VCaP (cell line): ENCODE data around the gene NPHP4.

ENCODE experiments used
- H3K27ac ChIP-seq: fragments of 450-650 bp; 2 replicates; pipeline ENCODE4 v1.5.1; 2017
- TF ChIP-seq, protein P1 (sequence below): fragments of 450-650 bp; conservative IDR thresholded peaks from 2 replicates; pipeline ENCODE4 v1.5.1; 2017; ENCODE audit warnings: mild to moderate bottlenecking, moderate library complexity

The NPHP4 gene

DNA sequence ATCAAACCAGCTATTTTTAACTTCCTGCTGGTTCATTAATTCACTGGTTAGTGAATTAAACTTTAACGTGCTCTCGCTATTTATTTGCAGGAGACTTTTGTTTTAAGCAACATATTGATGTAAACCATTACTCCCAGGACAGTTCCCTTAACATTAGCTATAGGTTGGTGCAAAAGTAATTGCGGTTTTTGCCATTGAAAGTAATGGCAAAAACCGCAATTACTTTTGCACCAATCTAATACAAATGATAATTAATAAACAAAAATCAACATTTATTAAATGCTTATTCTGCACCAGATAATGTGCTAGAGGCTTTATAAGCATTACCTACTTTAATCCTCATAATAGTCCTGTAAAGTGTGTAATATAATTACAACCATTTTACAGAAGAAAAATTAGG, 176.5 kb downstream of the NPHP4 start:
- TF ChIP-seq, protein P1, sequence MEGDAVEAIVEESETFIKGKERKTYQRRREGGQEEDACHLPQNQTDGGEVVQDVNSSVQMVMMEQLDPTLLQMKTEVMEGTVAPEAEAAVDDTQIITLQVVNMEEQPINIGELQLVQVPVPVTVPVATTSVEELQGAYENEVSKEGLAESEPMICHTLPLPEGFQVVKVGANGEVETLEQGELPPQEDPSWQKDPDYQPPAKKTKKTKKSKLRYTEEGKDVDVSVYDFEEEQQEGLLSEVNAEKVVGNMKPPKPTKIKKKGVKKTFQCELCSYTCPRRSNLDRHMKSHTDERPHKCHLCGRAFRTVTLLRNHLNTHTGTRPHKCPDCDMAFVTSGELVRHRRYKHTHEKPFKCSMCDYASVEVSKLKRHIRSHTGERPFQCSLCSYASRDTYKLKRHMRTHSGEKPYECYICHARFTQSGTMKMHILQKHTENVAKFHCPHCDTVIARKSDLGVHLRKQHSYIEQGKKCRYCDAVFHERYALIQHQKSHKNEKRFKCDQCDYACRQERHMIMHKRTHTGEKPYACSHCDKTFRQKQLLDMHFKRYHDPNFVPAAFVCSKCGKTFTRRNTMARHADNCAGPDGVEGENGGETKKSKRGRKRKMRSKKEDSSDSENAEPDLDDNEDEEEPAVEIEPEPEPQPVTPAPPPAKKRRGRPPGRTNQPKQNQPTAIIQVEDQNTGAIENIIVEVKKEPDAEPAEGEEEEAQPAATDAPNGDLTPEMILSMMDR = no peak
- H3K27ac ChIP-seq = no peak overlapping the region

DNA sequence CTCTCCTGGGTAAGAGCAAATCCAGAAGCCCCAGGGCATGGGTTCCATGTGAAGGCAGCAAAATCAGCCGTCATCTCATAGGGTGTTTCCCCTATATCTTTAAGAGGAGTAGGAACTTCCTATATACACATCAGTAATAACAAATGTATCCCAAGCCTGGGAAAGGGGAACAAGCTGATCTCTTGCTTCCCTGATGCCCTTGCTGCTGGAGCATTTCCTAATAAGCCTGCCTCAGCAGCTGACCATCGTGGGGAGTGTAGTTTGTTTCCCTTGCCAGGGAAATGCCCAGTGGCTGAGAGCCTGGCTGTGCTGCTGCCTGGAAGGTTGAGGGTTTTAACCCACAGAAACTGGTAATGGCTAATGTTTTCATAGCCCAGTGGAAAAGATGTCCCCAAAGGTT, 177.0 kb downstream of the NPHP4 start:
- no peak overlapping the region for H3K27ac ChIP-seq
- TF ChIP-seq, protein P1 = no peak

DNA sequence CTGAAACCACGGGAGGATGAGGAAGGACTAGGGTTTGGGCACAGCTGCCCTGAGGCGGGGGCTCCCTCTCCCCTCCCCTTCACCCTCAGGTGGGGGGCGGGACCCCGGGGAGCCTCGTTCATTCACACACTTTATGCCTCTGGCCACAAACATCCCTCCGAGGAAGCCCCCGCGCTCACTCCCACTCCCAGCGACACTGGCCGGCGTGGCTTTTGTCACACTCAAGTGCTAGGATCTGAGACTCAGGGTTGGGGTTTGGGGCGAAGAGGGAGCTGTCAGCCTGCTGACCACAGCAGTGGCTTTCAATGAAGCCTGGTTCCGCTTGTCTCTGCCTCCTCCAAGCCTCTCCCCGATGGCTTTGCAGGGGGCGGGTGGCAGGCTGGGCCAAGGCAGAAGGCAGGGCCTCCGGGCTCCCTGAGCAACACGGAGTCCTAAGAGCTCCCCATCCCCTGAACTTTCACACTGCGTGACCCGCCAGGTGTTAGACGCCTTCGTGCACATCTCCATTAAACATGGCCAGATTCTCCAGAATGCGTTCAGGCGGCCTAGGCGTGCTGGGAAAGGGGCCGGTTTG, 178.1 kb downstream of the NPHP4 start:
- TF ChIP-seq, protein P1 = no peak
- no peak overlapping the region for H3K27ac ChIP-seq

DNA sequence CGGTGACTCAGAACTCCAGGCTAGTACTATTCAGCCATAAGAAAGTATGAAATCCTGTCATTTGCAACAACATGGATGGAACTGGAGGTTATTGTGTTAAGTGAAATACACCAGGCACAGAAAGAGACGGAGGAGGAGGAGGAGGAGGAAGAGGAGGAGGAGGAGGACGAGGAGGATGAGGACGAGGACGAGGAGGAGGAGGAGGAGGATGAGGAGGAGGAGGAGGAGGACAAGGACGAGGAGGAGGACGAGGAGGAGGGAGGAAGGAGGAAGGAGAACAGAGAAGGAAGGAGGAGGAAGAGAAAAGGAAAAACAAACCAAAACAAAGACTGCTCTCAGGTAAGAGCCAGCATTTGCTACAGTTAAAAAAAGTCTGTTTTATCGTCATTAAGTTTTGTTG, 178.7 kb downstream of the NPHP4 start:
- TF ChIP-seq, protein P1 = no peak
- no peak overlapping the region for H3K27ac ChIP-seq
